Heart left ventricle (tissue), 13 donors: ENCODE measurements around the gene SLC12A8.

Source experiments
- POLR2A ChIP-seq, 2 donors: fragments of 450-650 bp; IDR thresholded peaks; one replicate each; pipeline ENCODE4 v1.6.1; 2017; ENCODE audit warnings: antibody characterized with exemption in 2 of 2, mild to moderate bottlenecking in 2 of 2, moderate library complexity in 2 of 2
- TF ChIP-seq, protein P1 (sequence below), 12 donors: fragments of 200-600 bp; sonication (generic) in 4 of 12; IDR thresholded peaks; one replicate each; pipeline versions ENCODE4 v1.5.0 to v1.8.0; 2018 to 2022; ENCODE audit warnings: antibody characterized with exemption in 12 of 12, mild to moderate bottlenecking in 5 of 12
- donor health status: ischemic (EF 13 %, LVEDD 7.1; RV severe dilation, severe dysfunction).
- donor health status: DM: no; HTN: yes; CAD: no.
- donor health status: DM: no; HTN: no; CAD: no.
- donor health status: ischemic (EF 25% LVEDD 6.9; RV normal size, moderate dysfunction).
- donor health status: ischemic (EF 25% LVEDD 5.7; RV mildly dilated, moderate dysfunction).
- donor health status: ischemic (EF 35%, LVEDD 5.7; RV mildly dilated, moderate dysfunction).
- donor health status: nonischemic (EF 11% LVEDD 7.7; RV severe dilation, severe dysfunction).
- donor health status: DM: yes; HTN: yes; CAD: no.
- donor health status: PGD.
- donor health status: ischemic (EF 29% LVEDD 5.4; RV normal size, mild dysfunction).
- donor health status: nonischemic (EF 23%, LVEDD 6.1; RV moderate dilation, normal function).

DNA sequence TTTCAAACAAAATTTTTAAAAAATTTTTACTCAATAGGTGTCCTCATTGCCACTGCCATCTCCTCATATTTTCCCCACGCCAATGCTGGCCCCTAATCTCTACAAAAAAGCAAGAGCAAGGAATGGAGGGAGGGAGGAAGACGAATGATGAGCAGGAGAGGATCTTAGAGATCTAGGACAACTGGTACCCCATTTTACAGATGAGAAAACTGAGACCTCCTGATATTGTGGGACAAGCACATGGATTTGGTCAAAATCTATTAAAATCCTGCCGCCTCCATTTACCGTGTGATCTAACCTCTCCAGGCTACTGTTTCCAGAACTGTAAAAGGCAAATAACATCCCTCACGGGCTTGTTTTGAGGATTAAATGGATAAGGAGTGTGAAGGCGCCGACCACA is 161.3 kb downstream of the SLC12A8 start:
- TF ChIP-seq, protein P1, sequence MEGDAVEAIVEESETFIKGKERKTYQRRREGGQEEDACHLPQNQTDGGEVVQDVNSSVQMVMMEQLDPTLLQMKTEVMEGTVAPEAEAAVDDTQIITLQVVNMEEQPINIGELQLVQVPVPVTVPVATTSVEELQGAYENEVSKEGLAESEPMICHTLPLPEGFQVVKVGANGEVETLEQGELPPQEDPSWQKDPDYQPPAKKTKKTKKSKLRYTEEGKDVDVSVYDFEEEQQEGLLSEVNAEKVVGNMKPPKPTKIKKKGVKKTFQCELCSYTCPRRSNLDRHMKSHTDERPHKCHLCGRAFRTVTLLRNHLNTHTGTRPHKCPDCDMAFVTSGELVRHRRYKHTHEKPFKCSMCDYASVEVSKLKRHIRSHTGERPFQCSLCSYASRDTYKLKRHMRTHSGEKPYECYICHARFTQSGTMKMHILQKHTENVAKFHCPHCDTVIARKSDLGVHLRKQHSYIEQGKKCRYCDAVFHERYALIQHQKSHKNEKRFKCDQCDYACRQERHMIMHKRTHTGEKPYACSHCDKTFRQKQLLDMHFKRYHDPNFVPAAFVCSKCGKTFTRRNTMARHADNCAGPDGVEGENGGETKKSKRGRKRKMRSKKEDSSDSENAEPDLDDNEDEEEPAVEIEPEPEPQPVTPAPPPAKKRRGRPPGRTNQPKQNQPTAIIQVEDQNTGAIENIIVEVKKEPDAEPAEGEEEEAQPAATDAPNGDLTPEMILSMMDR (IDR thresholded peaks at IDR 0.05), result no peak
- no peak for TF ChIP-seq POLR2A (IDR thresholded peaks at IDR 0.05)
